H1 (cell line): ENCODE data around the gene SDF2L1. TPM values are rescaled to one million over a fixed set of nuclear protein-coding genes. Genes with fewer than 3 reads are reported as not detected.

Experiments used
- CTCF ChIA-PET: fragments of 300-600 bp; sonication (Branson Sonifier 250); formaldehyde crosslinking; loops from one replicate; lab custom pipeline; 2021; ENCODE audit not compliant: partially characterized antibody; lab: Charles Lee
- POLR2A ChIA-PET: fragments of 300-600 bp; sonication (Branson Sonifier 250); formaldehyde crosslinking; loops from one replicate; lab custom pipeline; 2021; ENCODE audit warnings: inconsistent platforms; ENCODE audit not compliant: partially characterized antibody; lab: Charles Lee
- DNase-seq, 2 experiments: peaks; one replicate each; pipeline versions ENCODE4 v3.0.0 to v3.0.0-alpha.2; 2010 to 2022; ENCODE audit warnings: low spot score in 2 of 2, low read depth in 1 of 2, mixed read lengths in 1 of 2
- FAIRE-seq: peaks from 2 replicates; lab custom pipeline; 2011; peaks lifted over from hg19 to GRCh38; lab: Jason Lieb, UNC
- H2AFZ ChIP-seq: 2 replicates; pipeline ENCODE4 v1.8.1; 2012; ENCODE audit warnings: low read length, inconsistent platforms
- H2AK5ac ChIP-seq: 2 replicates; pipeline ENCODE4 v1.6.1; 2013; ENCODE audit warnings: low read depth, low read length
- H2BK120ac ChIP-seq: replicated peaks from 2 replicates; pipeline ENCODE3; 2013; ENCODE audit warnings: low read depth, low read length, inconsistent platforms
- H2BK12ac ChIP-seq: 2 replicates; pipeline ENCODE4 v1.6.1; 2013; ENCODE audit warnings: low read depth, low read length
- H2BK15ac ChIP-seq: 2 replicates; pipeline ENCODE4 v1.6.1; 2013; ENCODE audit warnings: low read length
- H2BK20ac ChIP-seq: 2 replicates; pipeline ENCODE4 v1.6.1; 2013; ENCODE audit warnings: low read length
- H2BK5ac ChIP-seq: 2 replicates; pipeline ENCODE4 v1.6.1; 2013; ENCODE audit warnings: low read depth, low read length
- H3K14ac ChIP-seq: 2 replicates; pipeline ENCODE4 v1.6.1; 2013; ENCODE audit warnings: inconsistent platforms; ENCODE audit not compliant: insufficient read length
- H3K18ac ChIP-seq: 2 replicates; pipeline ENCODE4 v1.6.1; 2013; ENCODE audit warnings: low read length; ENCODE audit errors: extremely low read depth
- H3K23ac ChIP-seq: 2 replicates; pipeline ENCODE4 v1.6.1; 2013; ENCODE audit warnings: inconsistent platforms; ENCODE audit not compliant: insufficient read length
- H3K23me2 ChIP-seq: 2 replicates; pipeline ENCODE4 v1.6.1; 2013; ENCODE audit warnings: low read depth, low read length
- H3K27ac ChIP-seq: 2 replicates; pipeline ENCODE4 v1.6.1; 2011; ENCODE audit warnings: low read depth, low read length, inconsistent platforms
- H3K27me3 ChIP-seq, 4 experiments: replicated peaks in 1 of 4; 1 replicate in 1 of 4; 2 replicates in 3 of 4; pipeline versions ENCODE4 v1.6.1 to v1.8.1; 2011 to 2013; ENCODE audit warnings: low read length in 3 of 4, mild to moderate bottlenecking in 3 of 4, inconsistent platforms in 2 of 4, mixed read lengths in 2 of 4, moderate library complexity in 1 of 4; ENCODE audit not compliant: control insufficient read depth in 3 of 4, insufficient read depth in 3 of 4; ENCODE audit errors: extremely low read depth in 1 of 4
- H3K36me3 ChIP-seq, 4 experiments: 2 replicates each; pipeline versions ENCODE4 v1.6.1 to v1.8.1; 2011 to 2013; ENCODE audit warnings: mild to moderate bottlenecking in 4 of 4, low read length in 3 of 4, moderate library complexity in 2 of 4, control low read depth in 1 of 4, inconsistent platforms in 1 of 4; ENCODE audit not compliant: insufficient read depth in 4 of 4, control insufficient read depth in 2 of 4
- H3K4ac ChIP-seq: replicated peaks from 2 replicates; pipeline ENCODE3; 2013; ENCODE audit warnings: low read length, low read depth, mixed read lengths, inconsistent platforms; ENCODE audit not compliant: insufficient read length
- H3K4me1 ChIP-seq, 4 experiments: replicated peaks in 1 of 4; 1 replicate in 1 of 4; 2 replicates in 3 of 4; pipeline versions ENCODE4 v1.6.1 to v1.8.1; 2011 to 2013; ENCODE audit warnings: low read length in 3 of 4, inconsistent platforms in 2 of 4, mixed read lengths in 1 of 4; ENCODE audit not compliant: insufficient read depth in 4 of 4, control insufficient read depth in 3 of 4
- H3K4me2 ChIP-seq, 2 experiments: 2 replicates each; pipeline versions ENCODE4 v1.6.1 to v1.8.1; 2011 to 2013; ENCODE audit warnings: low read depth in 2 of 2, low read length in 2 of 2, control low read depth in 1 of 2, inconsistent platforms in 1 of 2, mild to moderate bottlenecking in 1 of 2; ENCODE audit not compliant: insufficient read depth in 1 of 2
- H3K4me3 ChIP-seq, 4 experiments: fragments of 200-600, 300-600 bp in 1 of 4; sonication (generic), shearing (Covaris generic), sonication (Bioruptor Twin) in 1 of 4; 2 replicates each; pipeline versions ENCODE4 v1.5.1 to v1.8.1; 2011 to 2016; ENCODE audit warnings: low read length in 4 of 4, low read depth in 3 of 4, control low read depth in 2 of 4, inconsistent platforms in 2 of 4, mild to moderate bottlenecking in 2 of 4, mixed read lengths in 1 of 4, moderate library complexity in 1 of 4; ENCODE audit not compliant: insufficient read depth in 2 of 4; ENCODE audit errors: extremely low read depth in 1 of 4
- H3K56ac ChIP-seq: replicated peaks from 2 replicates; pipeline ENCODE3; 2013; ENCODE audit warnings: low read depth, mild to moderate bottlenecking, mixed read lengths, low read length, inconsistent platforms; ENCODE audit not compliant: insufficient read length
- H3K79me1 ChIP-seq: 2 replicates; pipeline ENCODE4 v1.6.1; 2013; ENCODE audit warnings: low read depth, low read length, control low read depth
- H3K79me2 ChIP-seq, 2 experiments: 2 replicates each; pipeline versions ENCODE4 v1.6.1 to v1.8.1; 2012 to 2013; ENCODE audit warnings: low read length in 2 of 2, mild to moderate bottlenecking in 2 of 2, inconsistent platforms in 1 of 2; ENCODE audit not compliant: insufficient read depth in 2 of 2, control insufficient read depth in 1 of 2
- H3K9ac ChIP-seq, 4 experiments: replicated peaks in 1 of 4; 1 replicate in 1 of 4; 2 replicates in 3 of 4; pipeline versions ENCODE4 v1.6.1 to v1.8.1; 2011 to 2013; ENCODE audit warnings: low read depth in 3 of 4, low read length in 3 of 4, control low read depth in 2 of 4, mild to moderate bottlenecking in 2 of 4, moderate library complexity in 2 of 4, inconsistent platforms in 1 of 4; ENCODE audit errors: extremely low read depth in 1 of 4
- H3K9me3 ChIP-seq, 2 experiments: 2 replicates each; pipeline versions ENCODE4 v1.6.1 to v1.8.1; 2012 to 2013; ENCODE audit warnings: mild to moderate bottlenecking in 2 of 2, moderate library complexity in 2 of 2, control low read depth in 1 of 2, inconsistent platforms in 1 of 2, low read depth in 1 of 2, low read length in 1 of 2, mixed read lengths in 1 of 2; ENCODE audit not compliant: insufficient read depth in 2 of 2
- H4K20me1 ChIP-seq, 2 experiments: replicated peaks in 1 of 2; 2 replicates each; pipeline versions ENCODE3 to v1.8.1; 2011 to 2013; ENCODE audit warnings: inconsistent platforms in 2 of 2, low read length in 2 of 2, mild to moderate bottlenecking in 1 of 2; ENCODE audit not compliant: insufficient read depth in 2 of 2, control insufficient read depth in 1 of 2
- H4K5ac ChIP-seq: 2 replicates; pipeline ENCODE4 v1.6.1; 2013; ENCODE audit warnings: low read length, low read depth, mixed read lengths, inconsistent platforms; ENCODE audit not compliant: insufficient read length
- H4K8ac ChIP-seq: 2 replicates; pipeline ENCODE4 v1.8.0; 2013; ENCODE audit warnings: mild to moderate bottlenecking, moderate library complexity, low read length, inconsistent platforms; ENCODE audit not compliant: insufficient read depth; ENCODE audit errors: extremely low read depth
- H4K91ac ChIP-seq: replicated peaks from 2 replicates; pipeline ENCODE3; 2013; ENCODE audit warnings: low read length, mixed read lengths, inconsistent platforms; ENCODE audit not compliant: insufficient read length
- CTBP2 ChIP-seq: IDR thresholded peaks from 2 replicates; pipeline ENCODE4 v1.7.0; 2011; ENCODE audit warnings: borderline replicate concordance, mild to moderate bottlenecking, moderate library complexity, mixed read lengths, low read length; ENCODE audit not compliant: insufficient read depth, insufficient read length
- EGR1 ChIP-seq: IDR thresholded peaks from 2 replicates; pipeline ENCODE4 v1.6.1; 2011; ENCODE audit warnings: low read depth, low read length, borderline replicate concordance
- HDAC6 ChIP-seq: IDR thresholded peaks from one replicate; pipeline ENCODE4 v1.7.1; 2012; ENCODE audit warnings: low read depth, mild to moderate bottlenecking, inconsistent platforms, low read length, moderate library complexity
- JUN ChIP-seq: IDR thresholded peaks from 2 replicates; pipeline ENCODE4 v1.6.1; 2011; ENCODE audit warnings: low read depth, mild to moderate bottlenecking, improper control_type of control experiment, low read length
- NANOG ChIP-seq: IDR thresholded peaks from 2 replicates; pipeline ENCODE4 v1.6.1; 2011; ENCODE audit warnings: low read length, low read depth, mild to moderate bottlenecking, inconsistent platforms; ENCODE audit not compliant: insufficient read depth, poor library complexity, severe bottlenecking
- RAD21 ChIP-seq, 2 experiments: IDR thresholded peaks in 1 of 2; conservative IDR thresholded peaks in 1 of 2; 2 replicates each; pipeline ENCODE4 v1.6.1; 2011; ENCODE audit warnings: low read depth in 2 of 2, low read length in 2 of 2, improper control_type of control experiment in 1 of 2, inconsistent platforms in 1 of 2, mild to moderate bottlenecking in 1 of 2, moderate library complexity in 1 of 2
- RNF2 ChIP-seq: fragments of 200-900, 300-1000 bp; sonication (generic); IDR thresholded peaks from 2 replicates; pipeline ENCODE4 v1.7.1; 2016; ENCODE audit warnings: borderline replicate concordance, low read depth, mild to moderate bottlenecking, antibody characterized with exemption, low read length; ENCODE audit not compliant: poor library complexity, severe bottlenecking; ENCODE audit errors: missing control alignments
- RXRA ChIP-seq: IDR thresholded peaks from 2 replicates; pipeline ENCODE4 v1.6.1; 2011; ENCODE audit warnings: low read depth, mild to moderate bottlenecking, low read length, moderate library complexity; ENCODE audit not compliant: insufficient read depth
- SUZ12 ChIP-seq: fragments of 200-600 bp; sonication (generic); IDR thresholded peaks from 2 replicates; pipeline ENCODE4 v1.6.1; 2012; ENCODE audit warnings: mild to moderate bottlenecking, inconsistent platforms, low read length, moderate library complexity, mixed read lengths
- TBP ChIP-seq: IDR thresholded peaks from 2 replicates; pipeline ENCODE4 v1.6.1; 2011; ENCODE audit warnings: low read depth, low read length, improper control_type of control experiment
- WGBS, 2 experiments: shearing (Covaris generic) in 1 of 2; methylation state at CpG; one replicate each; pipeline versions ENCODE4 v1.1.6 to v1.1.7; 2013 to 2015; ENCODE audit warnings: low lambda C conversion rate in 2 of 2, mixed read lengths in 2 of 2, inconsistent platforms in 1 of 2, low coverage in 1 of 2, missing lambda C conversion rate in 1 of 2; ENCODE audit not compliant: insufficient replicate concordance in 2 of 2, insufficient coverage in 1 of 2, insufficient read length in 1 of 2; ENCODE audit errors: extremely low coverage in 1 of 2, missing lambda C conversion rate in 1 of 2; 5-methylcytosine and 5-hydroxymethylcytosine counted together
- polyA plus RNA-seq, 7 experiments: library from polyadenylated mRNA; depleted of rRNA in 3 of 7; stranded (reverse) in 5 of 7; unstranded in 2 of 7; fragments of >200 nt in 5 of 7; fragments of 200-250 nt in 2 of 7; gene quantifications; 1 replicate in 5 of 7; 2 replicates in 1 of 7; 4 replicates in 1 of 7; pipeline versions ENCODE4 v1.2.1 to v1.2.3, GENCODE V29; 2011 to 2013; ENCODE audit warnings: missing spikeins in 2 of 7, mixed read lengths in 2 of 7
- total RNA-seq: library from RNA; stranded (reverse); fragmentation: NEBNext Ultra II Directional; extraction: Animal tissue kit (Norgen Biotek cat#: 25700); gene quantifications from 2 replicates; pipeline ENCODE4 v1.2.1, GENCODE V29; 2021
- TF ChIP-seq, protein P1 (sequence below): IDR thresholded peaks from 2 replicates; pipeline ENCODE4 v1.6.1; 2012; ENCODE audit warnings: inconsistent platforms

The SDF2L1 gene
- total and polyA plus RNA-seq, 2 of the 8 experiments (the other 6 are each of a cell fraction or from before 2014, with no cell fraction given), result 51.1 to 59.6 TPM

DNA sequence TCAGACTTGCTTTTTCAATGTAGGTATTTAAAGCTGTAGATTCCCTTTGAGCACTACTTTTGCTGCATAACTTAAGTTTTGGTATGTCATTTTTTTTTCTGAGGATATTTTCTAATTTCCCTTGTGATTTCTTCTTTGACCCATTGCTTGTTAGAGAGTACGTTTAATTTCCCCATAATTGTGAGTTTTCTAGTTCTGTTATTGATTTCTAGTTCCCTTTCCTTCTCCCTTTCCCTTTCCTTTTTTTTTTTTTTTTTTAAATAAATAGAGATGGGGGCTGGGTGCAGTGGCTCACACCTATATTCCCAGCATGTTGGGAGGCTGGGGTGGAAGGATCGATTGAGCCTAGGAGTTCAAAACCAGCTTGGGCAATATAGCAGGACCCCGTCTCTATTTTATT, 43.8 kb upstream of the SDF2L1 start:
- Histone ChIP-seq H3K23me2 (no peaks in the 10 kb centered on the region), H3K36me3 (peaks cover 6 to 24% (median 16%) of the 10 kb centered on the region in 4 experiments), H2AK5ac (no peak overlapping the region), H3K9ac (no peak overlapping the region), H3K4ac (no peak overlapping the region), H3K4me3 (no peak overlapping the region), H2BK20ac (no peak overlapping the region), H3K79me2 (peaks cover 5 to 85% of the 10 kb centered on the region in 2 experiments), H3K14ac (no peak overlapping the region), H3K56ac (no peak overlapping the region), H3K4me1 (no peaks in the 10 kb centered on the region), H2AFZ (no peak overlapping the region), H4K91ac (no peak overlapping the region), H3K79me1 (peaks cover 15% of the 10 kb centered on the region), H3K18ac (no peak overlapping the region), H2BK12ac (no peak overlapping the region), H4K8ac (no peak overlapping the region), H3K9me3 (no peaks in the 10 kb centered on the region), H4K20me1 (peaks cover 31 to 37% of the 10 kb centered on the region in 2 experiments), H4K5ac (no peak overlapping the region), H3K23ac (no peak overlapping the region), H3K27me3 (no peaks in the 10 kb centered on the region), H3K27ac (no peak overlapping the region), H2BK120ac (no peak overlapping the region), H2BK15ac (no peak overlapping the region), H2BK5ac (no peak overlapping the region), H3K4me2 (no peak overlapping the region)
- CTCF ChIA-PET, result interaction anchor here (0.6 to 2.7 kb wide), 7 partner anchors 10 to 1909 kb away, joined by 3 to 13 read pairs (median 3); partner anchors contain the start of gene SDF2L1
- POLR2A ChIA-PET, result interaction anchor here (1.3 kb wide), 1 partner anchor 11 kb away, joined by 4 read pairs; no protein-coding TSS in a partner anchor
- DNase-seq (no peak), FAIRE-seq (no peak)
- 96% methylated on average over 3 of the region's 3 CpGs; no CpG with 5 or more reads in 1 of the 2 experiments for WGBS, 2 experiments
- TF ChIP-seq, protein P1, sequence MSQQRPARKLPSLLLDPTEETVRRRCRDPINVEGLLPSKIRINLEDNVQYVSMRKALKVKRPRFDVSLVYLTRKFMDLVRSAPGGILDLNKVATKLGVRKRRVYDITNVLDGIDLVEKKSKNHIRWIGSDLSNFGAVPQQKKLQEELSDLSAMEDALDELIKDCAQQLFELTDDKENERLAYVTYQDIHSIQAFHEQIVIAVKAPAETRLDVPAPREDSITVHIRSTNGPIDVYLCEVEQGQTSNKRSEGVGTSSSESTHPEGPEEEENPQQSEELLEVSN, result no peak
- TF ChIP-seq CTBP2 (no peak), TBP (no peak), HDAC6 (no peak), RXRA (no peak), NANOG (no peak), SUZ12 (no peak), RNF2 (no peak), RAD21 (IDR thresholded peaks at IDR 0.05 in 1 of 2, conservative IDR thresholded peaks at IDR 0.05 in 1 of 2; ENCODE audit: low read depth in 2 of 2, low read length in 2 of 2) (no peak), JUN (no peak), EGR1 (no peak)
